Panc1 (cell line): Measurements from ENCODE around the gene ELMO1. TPM values are rescaled to one million over a fixed set of nuclear protein-coding genes. Genes with fewer than 3 reads are reported as not detected.

ENCODE experiments used
- ATAC-seq: fragments of 200-7000 bp; cut with Tn5 transposase; 2 replicates; pipeline ENCODE4 v1.9.1; 2020; ENCODE audit warnings: mild to moderate bottlenecking, moderate library complexity
- BruUV-seq: library from RNA; stranded (reverse); fragments of 400-500 nt; replicated peaks from 2 replicates; lab custom pipeline; 2021; lab: Mats Ljungman, UMichigan
- CTCF ChIA-PET: fragments of 300-600 bp; sonication (Branson Sonifier 250); formaldehyde crosslinking; loops from one replicate; lab custom pipeline; 2022; ENCODE audit warnings: antibody characterized with exemption; lab: Charles Lee
- POLR2A ChIA-PET: fragments of 300-600 bp; sonication (Branson Sonifier 250); formaldehyde crosslinking; loops from one replicate; lab custom pipeline; 2022; ENCODE audit warnings: antibody characterized with exemption; lab: Charles Lee
- DNase-seq: peaks from one replicate; pipeline ENCODE4 v3.0.0-alpha.2; 2010; ENCODE audit warnings: low read depth, low spot score
- H3K27ac ChIP-seq: 2 replicates; pipeline ENCODE4 v1.5.1; 2011; ENCODE audit warnings: mild to moderate bottlenecking, low read length, inconsistent platforms
- H3K27me3 ChIP-seq: fragments of 200-500 bp; sonication (Bioruptor generic); 2 replicates; pipeline ENCODE4 v1.6.0; 2014; ENCODE audit warnings: low read length, inconsistent platforms; ENCODE audit not compliant: control insufficient read depth, insufficient read depth
- H3K36me3 ChIP-seq: fragments of 200-500 bp; sonication (Bioruptor generic); 2 replicates; pipeline ENCODE4 v1.5.1; 2014; ENCODE audit warnings: inconsistent platforms, mild to moderate bottlenecking, low read length, moderate library complexity; ENCODE audit not compliant: control insufficient read depth, insufficient read depth
- H3K4me1 ChIP-seq: 2 replicates; pipeline ENCODE4 v1.5.1; 2011; ENCODE audit warnings: inconsistent platforms, mild to moderate bottlenecking, low read length, moderate library complexity; ENCODE audit not compliant: control insufficient read depth, insufficient read depth
- H3K4me3 ChIP-seq, 2 experiments: 2 replicates each; pipeline ENCODE4 v1.5.1; 2011 to 2012; ENCODE audit warnings: low read depth in 2 of 2, low read length in 2 of 2, mild to moderate bottlenecking in 2 of 2, inconsistent platforms in 1 of 2, moderate library complexity in 1 of 2
- H3K9me3 ChIP-seq: fragments of 200-500 bp; sonication (Bioruptor generic); 2 replicates; pipeline ENCODE4 v1.5.1; 2014; ENCODE audit warnings: low read depth, mild to moderate bottlenecking, inconsistent platforms, low read length, moderate library complexity; ENCODE audit not compliant: control insufficient read depth, insufficient read depth
- CTCF ChIP-seq: fragments of 450-650 bp; IDR thresholded peaks from 2 replicates; pipeline ENCODE4 v1.5.1; 2017; ENCODE audit warnings: mild to moderate bottlenecking
- POLR2AphosphoS5 ChIP-seq: IDR thresholded peaks from 2 replicates; pipeline ENCODE4 v1.6.1; 2012; ENCODE audit warnings: mild to moderate bottlenecking, low read depth, low read length, moderate library complexity
- REST ChIP-seq, 2 experiments: IDR thresholded peaks; 2 replicates each; pipeline ENCODE4 v1.6.1; 2011 to 2012; ENCODE audit warnings: low read depth in 2 of 2, control low read depth in 1 of 2, low read length in 1 of 2, mild to moderate bottlenecking in 1 of 2, moderate library complexity in 1 of 2; ENCODE audit not compliant: insufficient read depth in 1 of 2
- SIN3A ChIP-seq: IDR thresholded peaks from 2 replicates; pipeline ENCODE4 v1.6.1; 2012; ENCODE audit warnings: low read depth, mild to moderate bottlenecking, low read length, moderate library complexity, borderline replicate concordance; ENCODE audit not compliant: insufficient read depth
- TCF7L2 ChIP-seq: IDR thresholded peaks from 2 replicates; pipeline ENCODE4 v1.6.1; 2011; ENCODE audit warnings: mild to moderate bottlenecking, low read depth, low read length, inconsistent platforms
- in situ Hi-C: cut with HindIII; loops from 2 replicates; pipeline ENCODE4 v1.10.0; 2016; ENCODE audit warnings: low sequenced_read_pairs, low pct_unique_long_range_greater_than_20kb
- intact Hi-C: fragments of 100-400 bp; cut with micrococcal nuclease; formaldehyde crosslinking; loops from one replicate; pipeline ENCODE4 v1.10.0; 2022; ENCODE audit not compliant: unreplicated experiment
- total RNA-seq: library from RNA; stranded (reverse); gene quantifications from one replicate; pipeline ENCODE4 v1.2.1, GENCODE V29; 2021; ENCODE audit not compliant: unreplicated experiment

Gene ELMO1
- total RNA-seq, 1 experiment from 2014 or later, result 0.80 TPM

- Histone ChIP-seq H3K9me3 (peaks cover 9% of the 10 kb centered on the region; the same call in 1 of the 2 replicates), H3K36me3 (no peaks in the 10 kb centered on the region), H3K27ac (no peak overlapping the region), H3K4me3 (no peak overlapping the region), H3K4me1 (no peaks in the 10 kb centered on the region), H3K27me3 (no peaks in the 10 kb centered on the region)
- in situ Hi-C loops, result no loop called here
- ChIA-PET CTCF (no interaction called here), POLR2A (no interaction called here)
- ATAC-seq (no peak), DNase-seq (no peak)
- TF ChIP-seq CTCF (no peak), SIN3A (no peak), POLR2AphosphoS5 (no peak), TCF7L2 (no peak), REST (IDR thresholded peaks at IDR 0.05; ENCODE audit: insufficient read depth in 1 of 2, low read depth in 2 of 2, low read length in 1 of 2) (no peak)
- intact Hi-C loops, result no loop called here
- BruUV-seq, result no TSS peak
Observed at GRCh38 chr7:37112218-37112617, 336.4 kb downstream of the ELMO1 start.

GRCh38 chr7:37111459-37111858 is 337.2 kb downstream of the ELMO1 start:
- no peak for DNase-seq
- no peak overlapping the region for H3K4me3 ChIP-seq
- no peaks in the 10 kb centered on the region for H3K36me3 ChIP-seq
- ATAC-seq, result no peak
- no TSS peak for BruUV-seq
- POLR2A ChIA-PET, result no interaction called here
- TF ChIP-seq POLR2AphosphoS5 (no peak), SIN3A (no peak), REST (IDR thresholded peaks at IDR 0.05; ENCODE audit: insufficient read depth in 1 of 2, low read depth in 2 of 2, low read length in 1 of 2) (no peak), CTCF (no peak), TCF7L2 (no peak)
- H3K4me1 ChIP-seq, result no peaks in the 10 kb centered on the region
- in situ Hi-C loops, result no loop called here
- no peaks in the 10 kb centered on the region for H3K27me3 ChIP-seq
- intact Hi-C loops, result no loop called here
- H3K27ac ChIP-seq, result no peak overlapping the region
- peaks cover 9% of the 10 kb centered on the region; the same call in 1 of the 2 replicates for H3K9me3 ChIP-seq
- CTCF ChIA-PET, result no interaction called here
